IMR-90 (cell line): ENCODE results near the gene IL1RAPL1. TPM values are rescaled to one million over a fixed set of nuclear protein-coding genes. Genes with fewer than 3 reads are reported as not detected.

ENCODE experiments used
- ATAC-seq: fragments of 200-7000 bp; cut with Tn5 transposase; 2 replicates; pipeline ENCODE4 v1.9.1; 2020; ENCODE audit warnings: low read depth, mild to moderate bottlenecking, moderate library complexity
- BruUV-seq: library from RNA; stranded (reverse); fragments of 400-500 nt; replicated peaks from 2 replicates; lab custom pipeline; 2021; lab: Mats Ljungman, UMichigan
- CTCF ChIA-PET: fragments of 300-600 bp; formaldehyde crosslinking; extraction: SDS; loops from one replicate; lab custom pipeline; 2021; ENCODE audit warnings: antibody characterized with exemption; lab: Yijun Ruan, JAX
- POLR2A ChIA-PET: fragments of 300-600 bp; sonication (Branson Sonifier 250); formaldehyde crosslinking; loops from one replicate; lab custom pipeline; 2022; ENCODE audit warnings: antibody characterized with exemption; ENCODE audit not compliant: unreplicated experiment; lab: Charles Lee
- DNase-seq: peaks from one replicate; pipeline ENCODE4 v3.0.0; 2013
- H2AFZ ChIP-seq: replicated peaks from 2 replicates; pipeline ENCODE3; 2013; ENCODE audit warnings: low read length, mild to moderate bottlenecking; ENCODE audit not compliant: poor library complexity
- H2AK5ac ChIP-seq: 2 replicates; pipeline ENCODE4 v1.6.1; 2013; ENCODE audit warnings: low read depth, low read length, inconsistent platforms
- H2AK9ac ChIP-seq: replicated peaks from 2 replicates; pipeline ENCODE3; 2013; ENCODE audit warnings: mild to moderate bottlenecking, low read depth, low read length, moderate library complexity; ENCODE audit not compliant: poor library complexity
- H2BK120ac ChIP-seq: 2 replicates; pipeline ENCODE4 v1.6.1; 2013; ENCODE audit warnings: low read depth, low read length, inconsistent platforms
- H2BK15ac ChIP-seq: 3 replicates; pipeline ENCODE4 v1.6.1; 2013; ENCODE audit warnings: low read depth, low read length, inconsistent platforms
- H2BK20ac ChIP-seq: 2 replicates; pipeline ENCODE4 v1.6.1; 2013; ENCODE audit warnings: low read depth, mild to moderate bottlenecking, inconsistent platforms, low read length, moderate library complexity
- H2BK5ac ChIP-seq: 2 replicates; pipeline ENCODE4 v1.6.1; 2013; ENCODE audit warnings: mild to moderate bottlenecking, low read depth, low read length, inconsistent platforms; ENCODE audit not compliant: poor library complexity, severe bottlenecking
- H3K14ac ChIP-seq: replicated peaks from 2 replicates; pipeline ENCODE4 v1.6.1; 2013; ENCODE audit warnings: low read depth, low read length, inconsistent platforms
- H3K18ac ChIP-seq: 2 replicates; pipeline ENCODE4 v1.6.1; 2013; ENCODE audit warnings: low read depth, low read length, control low read depth
- H3K23ac ChIP-seq: 2 replicates; pipeline ENCODE4 v1.6.1; 2013; ENCODE audit warnings: low read depth, low read length, inconsistent platforms
- H3K27ac ChIP-seq: 2 replicates; pipeline ENCODE4 v1.5.1; 2013; ENCODE audit warnings: mild to moderate bottlenecking, control low read depth, low read length; ENCODE audit not compliant: insufficient read depth
- H3K27me3 ChIP-seq: 2 replicates; pipeline ENCODE4 v1.6.1; 2013; ENCODE audit warnings: low read length; ENCODE audit not compliant: control insufficient read depth, insufficient read depth
- H3K36me3 ChIP-seq: 2 replicates; pipeline ENCODE4 v1.6.1; 2013; ENCODE audit warnings: low read length, mixed read lengths; ENCODE audit not compliant: control insufficient read depth, insufficient read depth
- H3K4ac ChIP-seq: 2 replicates; pipeline ENCODE4 v1.6.1; 2013; ENCODE audit warnings: low read depth, low read length, inconsistent platforms
- H3K4me1 ChIP-seq: 2 replicates; pipeline ENCODE4 v1.6.1; 2013; ENCODE audit warnings: low read length, mixed read lengths; ENCODE audit not compliant: control insufficient read depth, insufficient read depth
- H3K4me2 ChIP-seq: 2 replicates; pipeline ENCODE4 v1.6.1; 2013; ENCODE audit warnings: low read depth, mild to moderate bottlenecking, control low read depth, low read length, moderate library complexity
- H3K4me3 ChIP-seq: 2 replicates; pipeline ENCODE4 v1.5.1; 2013; ENCODE audit warnings: low read depth, mild to moderate bottlenecking, control low read depth, low read length, moderate library complexity; ENCODE audit not compliant: insufficient read depth
- H3K56ac ChIP-seq: 2 replicates; pipeline ENCODE4 v1.6.1; 2013; ENCODE audit warnings: low read length, inconsistent platforms; ENCODE audit not compliant: insufficient read depth; ENCODE audit errors: extremely low read depth
- H3K79me1 ChIP-seq, 2 experiments: 2 replicates each; pipeline ENCODE4 v1.6.1; 2013; ENCODE audit warnings: low read length in 2 of 2, inconsistent platforms in 1 of 2, low read depth in 1 of 2
- H3K9ac ChIP-seq: 2 replicates; pipeline ENCODE4 v1.6.1; 2013; ENCODE audit warnings: low read depth, low read length, control low read depth
- H3K9me1 ChIP-seq: 2 replicates; pipeline ENCODE4 v1.6.1; 2013; ENCODE audit warnings: low read length, inconsistent platforms; ENCODE audit not compliant: insufficient read depth
- H3K9me3 ChIP-seq: 2 replicates; pipeline ENCODE4 v1.6.1; 2013; ENCODE audit warnings: low read length; ENCODE audit not compliant: control insufficient read depth, insufficient read depth
- H4K20me1 ChIP-seq: 2 replicates; pipeline ENCODE4 v1.6.1; 2013; ENCODE audit warnings: low read length, inconsistent platforms; ENCODE audit not compliant: insufficient read depth
- H4K5ac ChIP-seq: 2 replicates; pipeline ENCODE4 v1.6.1; 2013; ENCODE audit warnings: mild to moderate bottlenecking, low read depth, low read length, control low read depth
- H4K8ac ChIP-seq, 2 experiments: 2 replicates each; pipeline ENCODE4 v1.6.1; 2013; ENCODE audit warnings: low read depth in 2 of 2, low read length in 2 of 2, control low read depth in 1 of 2, inconsistent platforms in 1 of 2
- H4K91ac ChIP-seq: 2 replicates; pipeline ENCODE4 v1.6.1; 2013; ENCODE audit warnings: low read depth, low read length, inconsistent platforms; ENCODE audit not compliant: insufficient read depth
- ELK1 ChIP-seq: fragments of 150-350 bp; IDR thresholded peaks from 2 replicates; pipeline ENCODE4 v1.6.1; 2016; ENCODE audit warnings: low read depth, mild to moderate bottlenecking, low read length, moderate library complexity, borderline replicate concordance
- MAFK ChIP-seq: IDR thresholded peaks from 2 replicates; pipeline ENCODE4 v1.6.1; 2012; ENCODE audit warnings: low read depth, low read length, improper control_type of control experiment
- MAZ ChIP-seq: IDR thresholded peaks from 2 replicates; pipeline ENCODE4 v1.6.1; 2012; ENCODE audit warnings: low read depth, mild to moderate bottlenecking, low read length, improper control_type of control experiment, moderate library complexity, borderline replicate concordance
- RAD21 ChIP-seq: IDR thresholded peaks from 2 replicates; pipeline ENCODE4 v1.6.1; 2012; ENCODE audit warnings: low read length, improper control_type of control experiment
- WGBS, 2 experiments: methylation state at CpG; one replicate each; pipeline versions ENCODE4 v1.1.5 to v1.1.7; 2013; ENCODE audit warnings: missing lambda C conversion rate in 2 of 2; ENCODE audit not compliant: insufficient read length in 1 of 2; ENCODE audit errors: extremely low coverage in 2 of 2; 5-methylcytosine and 5-hydroxymethylcytosine counted together
- dilution Hi-C: fragments of 300-500 bp; cut with HindIII; formaldehyde crosslinking; loops from one replicate; pipeline ENCODE4 v1.14.3; 2018; ENCODE audit warnings: low sequenced_read_pairs; ENCODE audit not compliant: unreplicated experiment
- in situ Hi-C: fragments of 300-500 bp; cut with MboI; formaldehyde crosslinking; loops from 3 replicates; pipeline ENCODE4 v1.14.3; 2019; ENCODE audit warnings: low sequenced_read_pairs, inconsistent platforms, mixed read lengths
- intact Hi-C: fragments of 100-400 bp; cut with micrococcal nuclease; formaldehyde crosslinking; loops from 2 replicates; pipeline ENCODE4 v1.10.0; 2022
- polyA plus RNA-seq, 3 experiments: library from polyadenylated mRNA; depleted of rRNA; stranded (reverse); fragments of >200 nt; gene quantifications; 2 replicates each; pipeline ENCODE4 v1.2.3, GENCODE V29; 2012; ENCODE audit warnings: low replicate concordance in 1 of 3
- total RNA-seq: library from RNA; depleted of rRNA; stranded (reverse); fragments of >200 nt; gene quantifications from 2 replicates; pipeline ENCODE4 v1.2.3, GENCODE V29; 2012

IL1RAPL1 gene
- total and polyA plus RNA-seq, 2 of the 4 experiments (the other 2 are of a cell fraction), result 1.5 to 9.0 TPM

GRCh38 chrX:29940750-29941149 lies 1353.5 kb downstream of the IL1RAPL1 start:
- no peak overlapping the region for H3K14ac ChIP-seq
- H3K18ac ChIP-seq, result no peak overlapping the region
- WGBS, 2 experiments, result no CpG with 5 or more reads among the region's 2 CpGs
- DNase-seq (no peak), ATAC-seq (no peak)
- H3K4me2 ChIP-seq, result no peak overlapping the region
- no peak overlapping the region for H3K4ac ChIP-seq
- no peak overlapping the region for H4K91ac ChIP-seq
- dilution Hi-C loops (no loop called here), in situ Hi-C loops (no loop called here), intact Hi-C loops (no loop called here)
- no peaks in the 10 kb centered on the region for H3K27me3 ChIP-seq
- POLR2A ChIA-PET, result no interaction called here
- no peak overlapping the region for H2BK5ac ChIP-seq
- H4K5ac ChIP-seq, result no peak overlapping the region
- H3K79me1 ChIP-seq, result no peaks in the 10 kb centered on the region
- CTCF ChIA-PET, result no interaction called here
- no peak for TF ChIP-seq MAZ
- TF ChIP-seq MAFK, result no peak
- TF ChIP-seq ELK1, result no peak
- no peak for TF ChIP-seq RAD21
- H3K4me3 ChIP-seq, result no peak overlapping the region
- no peaks in the 10 kb centered on the region for H3K4me1 ChIP-seq
- H2BK15ac ChIP-seq, result no peak overlapping the region
- no TSS peak for BruUV-seq
- no peak overlapping the region for H2BK20ac ChIP-seq
- H2AK9ac ChIP-seq, result no peak overlapping the region
- no peak overlapping the region for H4K8ac ChIP-seq
- H3K56ac ChIP-seq, result no peak overlapping the region
- H2AK5ac ChIP-seq, result no peak overlapping the region
- no peak overlapping the region for H2AFZ ChIP-seq
- no peak overlapping the region for H2BK120ac ChIP-seq
- H3K23ac ChIP-seq, result no peak overlapping the region
- no peaks in the 10 kb centered on the region for H4K20me1 ChIP-seq
- H3K27ac ChIP-seq, result no peak overlapping the region
- no peak overlapping the region for H3K9ac ChIP-seq
- H3K9me1 ChIP-seq, result no peaks in the 10 kb centered on the region
- no peaks in the 10 kb centered on the region for H3K9me3 ChIP-seq
- no peaks in the 10 kb centered on the region for H3K36me3 ChIP-seq
